ENCODE data around the gene PPP1R37. TPM values are rescaled to one million over a fixed set of nuclear protein-coding genes. Genes with fewer than 3 reads are reported as not detected.

The PPP1R37 gene, protein sequence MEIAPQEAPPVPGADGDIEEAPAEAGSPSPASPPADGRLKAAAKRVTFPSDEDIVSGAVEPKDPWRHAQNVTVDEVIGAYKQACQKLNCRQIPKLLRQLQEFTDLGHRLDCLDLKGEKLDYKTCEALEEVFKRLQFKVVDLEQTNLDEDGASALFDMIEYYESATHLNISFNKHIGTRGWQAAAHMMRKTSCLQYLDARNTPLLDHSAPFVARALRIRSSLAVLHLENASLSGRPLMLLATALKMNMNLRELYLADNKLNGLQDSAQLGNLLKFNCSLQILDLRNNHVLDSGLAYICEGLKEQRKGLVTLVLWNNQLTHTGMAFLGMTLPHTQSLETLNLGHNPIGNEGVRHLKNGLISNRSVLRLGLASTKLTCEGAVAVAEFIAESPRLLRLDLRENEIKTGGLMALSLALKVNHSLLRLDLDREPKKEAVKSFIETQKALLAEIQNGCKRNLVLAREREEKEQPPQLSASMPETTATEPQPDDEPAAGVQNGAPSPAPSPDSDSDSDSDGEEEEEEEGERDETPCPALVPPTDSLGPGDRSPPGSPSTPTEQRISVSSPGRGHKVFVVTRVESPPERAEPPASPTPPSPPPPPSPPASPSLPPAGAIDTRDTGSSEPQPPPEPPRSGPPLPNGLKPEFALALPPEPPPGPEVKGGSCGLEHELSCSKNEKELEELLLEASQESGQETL
- total RNA-seq = 34.4 and 36.0 TPM in 2 replicates
- polyA plus RNA-seq = 11.3 and 12.3 TPM in 2 replicates
- 20.1 and 25.3 TPM in 2 replicates for polyA plus RNA-seq (2012)
- polyA minus RNA-seq (ENCODE audit: low replicate concordance) = 14.0 and 19.4 TPM in 2 replicates

DNA sequence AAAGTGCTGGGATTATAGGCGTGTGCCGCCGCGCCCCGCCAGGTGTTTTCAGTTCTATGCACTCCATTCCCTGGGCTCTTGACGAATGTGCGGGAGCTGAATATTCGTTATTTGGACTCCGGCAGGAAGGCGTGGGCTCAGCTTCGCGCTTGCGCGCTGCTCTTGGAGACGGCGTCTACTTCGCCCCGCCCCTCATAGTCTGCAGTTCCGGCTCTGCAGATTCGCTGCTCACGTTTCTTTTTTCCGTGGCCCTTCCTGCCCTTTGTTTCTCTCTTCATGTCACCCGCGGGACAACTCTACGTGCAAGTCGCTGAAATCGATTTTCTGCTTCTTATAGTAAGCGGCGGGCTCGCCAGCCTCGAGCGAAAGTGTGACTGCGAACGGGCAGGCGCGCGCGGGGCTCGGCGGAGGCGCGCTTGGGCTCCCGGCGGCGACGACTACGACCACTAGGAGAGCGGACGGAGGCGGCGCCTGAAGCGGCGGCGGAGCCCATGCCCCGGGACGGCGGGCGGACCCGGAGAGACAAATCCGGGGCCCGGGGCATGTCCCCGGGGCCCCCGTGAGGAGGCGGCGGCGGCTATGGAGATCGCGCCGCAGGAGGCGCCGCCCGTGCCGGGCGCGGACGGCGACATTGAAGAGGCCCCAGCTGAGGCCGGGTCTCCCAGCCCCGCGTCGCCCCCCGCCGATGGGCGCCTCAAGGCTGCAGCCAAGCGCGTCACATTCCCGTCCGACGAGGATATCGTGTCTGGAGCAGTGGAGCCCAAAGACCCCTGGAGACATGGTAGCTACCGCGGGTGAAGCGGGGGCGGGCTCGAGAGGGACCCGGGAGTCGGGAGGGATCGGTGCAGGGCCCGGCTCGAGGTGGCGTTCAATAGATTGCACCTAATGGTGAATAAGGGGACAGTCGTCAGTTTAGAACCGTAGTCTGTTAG, at the start of gene PPP1R37:
Gene PPP1R37 (plus strand): TSS at position 433 of the 932 bp plus-strand sequence. CDS start 147 bp downstream, at position 580.
- H3K9ac ChIP-seq (ENCODE audit: insufficient read depth, low read length) = peak within 1 kb of the TSS; percentile 87
- peak within 1 kb of the TSS; percentile 56 to 94 (median 91) for H3K4me3 ChIP-seq (replicated peaks in 1 of 4; ENCODE audit: control extremely low read depth in 1 of 4, insufficient read depth in 1 of 4, low read depth in 3 of 4, low read length in 4 of 4)
- peak; percentile 97 to 99 for DNase-seq (ENCODE audit: low read depth in 2 of 2)
- H3K9me3 ChIP-seq (ENCODE audit: control insufficient read depth, insufficient read depth, low read depth, low read length) = no peaks in the 10 kb centered on the region
- peak within 1 kb of the TSS; percentile 99 for H3K4me2 ChIP-seq (ENCODE audit: extremely low read depth, insufficient read depth, low read length)
- H4K20me1 ChIP-seq (ENCODE audit: control insufficient read depth, extremely low read depth, insufficient read depth, low read length) = no peaks in the 10 kb centered on the region
- peaks cover 9% of the 10 kb centered on the region for H3K36me3 ChIP-seq (ENCODE audit: control insufficient read depth, insufficient read depth, low read length)
- H3K27me3 ChIP-seq (ENCODE audit: control insufficient read depth, insufficient read depth, low read length) = no peaks in the 10 kb centered on the region
- H2AFZ ChIP-seq (ENCODE audit: low read length) = peak within 1 kb of the TSS; percentile 70
- H3K79me2 ChIP-seq (ENCODE audit: control insufficient read depth, insufficient read depth, low read length) = peaks cover 49% of the 10 kb centered on the region
- H3K27ac ChIP-seq (ENCODE audit: insufficient read depth, low read length) = peak within 1 kb of the TSS; percentile 92
- no peak for TF ChIP-seq EZH2 (IDR thresholded peaks at IDR 0.05; ENCODE audit: low read length, missing control alignments)
- peaks cover 27% of the 10 kb centered on the region for H3K4me1 ChIP-seq (ENCODE audit: control insufficient read depth, extremely low read depth, insufficient read depth, low read length)

DNA sequence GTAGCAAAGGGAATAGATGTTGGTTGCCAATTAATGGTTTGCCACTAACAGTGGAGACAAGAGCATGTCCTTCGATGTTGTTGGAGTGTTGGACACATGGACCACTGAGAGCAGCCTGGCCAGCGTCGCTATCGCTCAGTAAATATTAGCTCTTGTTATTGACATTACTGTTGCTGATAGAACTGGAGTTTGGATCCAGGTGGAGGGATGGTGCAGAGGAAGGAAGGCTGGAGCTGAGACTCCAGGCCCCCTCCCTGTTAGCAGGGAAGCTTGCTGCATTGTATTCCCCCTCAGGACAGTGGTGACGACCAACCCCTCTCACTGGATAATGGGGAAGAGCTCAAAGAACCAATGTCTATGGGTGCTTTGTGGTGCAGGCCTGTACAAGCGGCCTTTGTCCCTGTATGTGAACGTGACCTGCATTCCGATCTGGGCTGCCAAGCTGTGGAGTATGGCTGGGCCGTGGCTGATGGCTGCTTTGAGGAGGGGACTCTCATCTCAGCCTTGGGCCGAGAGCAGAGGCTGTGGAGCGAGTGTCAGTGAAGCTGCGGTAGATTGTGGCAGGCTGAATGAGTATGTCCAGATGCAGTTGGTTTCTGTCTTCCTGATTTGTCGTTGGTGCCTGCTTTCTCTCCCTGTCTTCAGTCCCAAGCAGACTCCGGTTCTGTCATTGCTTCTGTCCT, 47.2 kb upstream of the PPP1R37 start:
- Histone ChIP-seq H3K4me2 (ENCODE audit: extremely low read depth, insufficient read depth, low read length) (no peak overlapping the region), H3K36me3 (ENCODE audit: control insufficient read depth, insufficient read depth, low read length) (peaks cover 19% of the 10 kb centered on the region), H3K27ac (ENCODE audit: insufficient read depth, low read length) (no peak overlapping the region), H3K79me2 (ENCODE audit: control insufficient read depth, insufficient read depth, low read length) (peaks cover 62% of the 10 kb centered on the region), H2AFZ (ENCODE audit: low read length) (no peak overlapping the region), H3K9me3 (ENCODE audit: control insufficient read depth, insufficient read depth, low read depth, low read length) (no peaks in the 10 kb centered on the region), H3K27me3 (ENCODE audit: control insufficient read depth, insufficient read depth, low read length) (no peaks in the 10 kb centered on the region), H3K4me3 (replicated peaks in 1 of 4; ENCODE audit: control extremely low read depth in 1 of 4, insufficient read depth in 1 of 4, low read depth in 3 of 4, low read length in 4 of 4) (no peak overlapping the region), H3K9ac (ENCODE audit: insufficient read depth, low read length) (no peak overlapping the region), H4K20me1 (ENCODE audit: control insufficient read depth, extremely low read depth, insufficient read depth, low read length) (no peaks in the 10 kb centered on the region), H3K4me1 (ENCODE audit: control insufficient read depth, extremely low read depth, insufficient read depth, low read length) (no peaks in the 10 kb centered on the region)
- TF ChIP-seq, protein P1, sequence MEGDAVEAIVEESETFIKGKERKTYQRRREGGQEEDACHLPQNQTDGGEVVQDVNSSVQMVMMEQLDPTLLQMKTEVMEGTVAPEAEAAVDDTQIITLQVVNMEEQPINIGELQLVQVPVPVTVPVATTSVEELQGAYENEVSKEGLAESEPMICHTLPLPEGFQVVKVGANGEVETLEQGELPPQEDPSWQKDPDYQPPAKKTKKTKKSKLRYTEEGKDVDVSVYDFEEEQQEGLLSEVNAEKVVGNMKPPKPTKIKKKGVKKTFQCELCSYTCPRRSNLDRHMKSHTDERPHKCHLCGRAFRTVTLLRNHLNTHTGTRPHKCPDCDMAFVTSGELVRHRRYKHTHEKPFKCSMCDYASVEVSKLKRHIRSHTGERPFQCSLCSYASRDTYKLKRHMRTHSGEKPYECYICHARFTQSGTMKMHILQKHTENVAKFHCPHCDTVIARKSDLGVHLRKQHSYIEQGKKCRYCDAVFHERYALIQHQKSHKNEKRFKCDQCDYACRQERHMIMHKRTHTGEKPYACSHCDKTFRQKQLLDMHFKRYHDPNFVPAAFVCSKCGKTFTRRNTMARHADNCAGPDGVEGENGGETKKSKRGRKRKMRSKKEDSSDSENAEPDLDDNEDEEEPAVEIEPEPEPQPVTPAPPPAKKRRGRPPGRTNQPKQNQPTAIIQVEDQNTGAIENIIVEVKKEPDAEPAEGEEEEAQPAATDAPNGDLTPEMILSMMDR (conservative IDR thresholded peaks at IDR 0.05 in 1 of 2, IDR thresholded peaks at IDR 0.05 in 1 of 2; ENCODE audit: low read depth in 1 of 2, low read length in 2 of 2) = no peak
- TF ChIP-seq EZH2 (IDR thresholded peaks at IDR 0.05; ENCODE audit: low read length, missing control alignments) = no peak
- DNase-seq (ENCODE audit: low read depth in 2 of 2) = no peak

DNA sequence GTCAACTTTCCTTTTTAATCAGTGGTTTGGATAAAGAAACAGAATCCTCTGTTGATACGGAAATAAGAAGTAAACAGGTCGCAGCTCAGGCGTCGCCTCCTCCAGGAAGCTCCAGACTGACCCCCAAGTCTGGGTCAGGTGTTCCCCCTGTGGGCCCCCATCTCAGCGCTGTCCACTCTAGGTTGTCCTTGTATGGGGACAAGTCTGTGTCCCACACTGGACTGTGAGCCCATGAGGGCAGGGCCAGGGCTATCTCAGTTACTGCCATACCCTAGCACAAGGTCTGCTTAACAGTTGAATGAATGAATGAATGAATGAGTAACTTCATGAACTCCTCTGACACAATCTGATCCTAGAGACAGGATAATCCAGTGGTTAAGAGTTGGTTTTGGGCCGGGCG, 46.6 kb upstream of the PPP1R37 start:
- H4K20me1 ChIP-seq (ENCODE audit: control insufficient read depth, extremely low read depth, insufficient read depth, low read length) = no peaks in the 10 kb centered on the region

More for the DNA sequence above, 46.6 kb upstream of the PPP1R37 start:
- Histone ChIP-seq H3K4me3 (replicated peaks in 1 of 4; ENCODE audit: control extremely low read depth in 1 of 4, insufficient read depth in 1 of 4, low read depth in 3 of 4, low read length in 4 of 4) (no peak overlapping the region), H3K4me1 (ENCODE audit: control insufficient read depth, extremely low read depth, insufficient read depth, low read length) (no peaks in the 10 kb centered on the region), H3K27me3 (ENCODE audit: control insufficient read depth, insufficient read depth, low read length) (no peaks in the 10 kb centered on the region), H3K36me3 (ENCODE audit: control insufficient read depth, insufficient read depth, low read length) (peaks cover 16% of the 10 kb centered on the region), H2AFZ (ENCODE audit: low read length) (no peak overlapping the region), H3K79me2 (ENCODE audit: control insufficient read depth, insufficient read depth, low read length) (peaks cover 61% of the 10 kb centered on the region), H3K27ac (ENCODE audit: insufficient read depth, low read length) (no peak overlapping the region), H3K4me2 (ENCODE audit: extremely low read depth, insufficient read depth, low read length) (no peak overlapping the region), H3K9ac (ENCODE audit: insufficient read depth, low read length) (no peak overlapping the region), H3K9me3 (ENCODE audit: control insufficient read depth, insufficient read depth, low read depth, low read length) (no peaks in the 10 kb centered on the region)
- no peak for TF ChIP-seq EZH2 (IDR thresholded peaks at IDR 0.05; ENCODE audit: low read length, missing control alignments)
- TF ChIP-seq, protein P1 (conservative IDR thresholded peaks at IDR 0.05 in 1 of 2, IDR thresholded peaks at IDR 0.05 in 1 of 2; ENCODE audit: low read depth in 1 of 2, low read length in 2 of 2) = no peak
- DNase-seq (ENCODE audit: low read depth in 2 of 2) = no peak

Data from fibroblast of lung (primary cell).